OCI-M1 (cell line): Measurements from ENCODE around the gene EDAR.
A peak's percentile ranks its signal among the peaks of the same experiment; 100 is the strongest.

Experiments used
- DNase-seq: peaks from one replicate; lab custom pipeline; 2025; lab: John Stamatoyannopoulos, UW

Gene EDAR

GRCh38 chr2:108908713-108909070 lies 80.3 kb downstream of the EDAR start:
- no peak for DNase-seq

- no peak for DNase-seq
Observed at GRCh38 chr2:108907822-108908712, 81.0 kb downstream of the EDAR start.

GRCh38 chr2:108906403-108907077 lies 82.5 kb downstream of the EDAR start:
- no peak for DNase-seq

GRCh38 chr2:108905906-108906305 lies 83.1 kb downstream of the EDAR start:
- no peak for DNase-seq

- DNase-seq = no peak
Observed at GRCh38 chr2:108905176-108905575, 83.8 kb downstream of the EDAR start.

GRCh38 chr2:108904680-108905079 lies 84.3 kb downstream of the EDAR start:
- no peak for DNase-seq

GRCh38 chr2:108898315-108899082 lies 90.5 kb downstream of the EDAR start:
- no peak for DNase-seq

- DNase-seq = no peak
Observed at GRCh38 chr2:108896741-108897140, 92.3 kb downstream of the EDAR start.

GRCh38 chr2:108895188-108895587 lies 93.8 kb downstream of the EDAR start:
- no peak for DNase-seq

GRCh38 chr2:108894766-108895165 lies 94.3 kb downstream of the EDAR start:
- DNase-seq = no peak

GRCh38 chr2:108893277-108893676 lies 95.7 kb downstream of the EDAR start:
- no peak for DNase-seq

- peak; percentile 11 for DNase-seq
Observed at GRCh38 chr2:108889907-108890306, 99.1 kb downstream of the EDAR start.

- no peak for DNase-seq
Observed at GRCh38 chr2:108884619-108885018, 104.4 kb downstream of the EDAR start.

GRCh38 chr2:108878276-108878675 lies 110.7 kb downstream of the EDAR start:
- DNase-seq = no peak

- DNase-seq = no peak
Observed at GRCh38 chr2:108877506-108877905, 111.5 kb downstream of the EDAR start.

GRCh38 chr2:108870069-108870644 lies 118.9 kb downstream of the EDAR start:
- no peak for DNase-seq

GRCh38 chr2:108869542-108869941 lies 119.5 kb downstream of the EDAR start:
- no peak for DNase-seq

- no peak for DNase-seq
Observed at GRCh38 chr2:108868911-108869310, 120.1 kb downstream of the EDAR start.

GRCh38 chr2:108866041-108866440 lies 123.0 kb downstream of the EDAR start:
- DNase-seq = no peak

GRCh38 chr2:108858894-108859293 lies 130.1 kb downstream of the EDAR start:
- DNase-seq = no peak

GRCh38 chr2:108855194-108855593 lies 133.8 kb downstream of the EDAR start:
- peak; percentile 24 for DNase-seq

GRCh38 chr2:108854484-108854883 lies 134.5 kb downstream of the EDAR start:
- no peak for DNase-seq
